HG03139 (cell line): ENCODE results near the gene CHST12.
A peak's percentile ranks its signal among the peaks of the same experiment; 100 is the strongest.

ENCODE experiments used
- ATAC-seq: cut with Tn5 transposase; IDR thresholded peaks from one replicate; pipeline ENCODE4 v1.9.1; 2021; ENCODE audit not compliant: unreplicated experiment

Gene CHST12

GRCh38 chr7:2433713-2434550 is 30.5 kb downstream of the CHST12 start:
- no peak for ATAC-seq

DNA sequence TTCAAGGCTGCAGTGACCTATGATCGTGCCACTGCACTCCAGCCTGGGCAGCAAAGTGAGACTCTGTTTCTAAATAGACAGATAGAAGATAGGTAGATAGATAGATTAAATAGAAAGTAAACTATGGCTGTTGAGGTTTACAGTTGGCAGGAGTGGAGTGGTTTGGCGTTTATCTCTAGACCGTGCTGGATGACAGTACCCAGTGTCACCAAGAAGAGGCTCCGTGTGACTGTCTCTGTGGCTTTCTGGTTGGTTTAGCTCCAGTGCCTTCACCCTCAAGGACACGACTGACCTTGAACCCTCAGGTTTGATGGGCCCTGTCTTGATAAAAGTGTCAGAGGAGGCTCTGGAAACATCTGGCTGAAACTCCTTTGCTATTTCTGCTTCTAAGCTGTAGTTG is 31.7 kb downstream of the CHST12 start:
- ATAC-seq, result no peak

DNA sequence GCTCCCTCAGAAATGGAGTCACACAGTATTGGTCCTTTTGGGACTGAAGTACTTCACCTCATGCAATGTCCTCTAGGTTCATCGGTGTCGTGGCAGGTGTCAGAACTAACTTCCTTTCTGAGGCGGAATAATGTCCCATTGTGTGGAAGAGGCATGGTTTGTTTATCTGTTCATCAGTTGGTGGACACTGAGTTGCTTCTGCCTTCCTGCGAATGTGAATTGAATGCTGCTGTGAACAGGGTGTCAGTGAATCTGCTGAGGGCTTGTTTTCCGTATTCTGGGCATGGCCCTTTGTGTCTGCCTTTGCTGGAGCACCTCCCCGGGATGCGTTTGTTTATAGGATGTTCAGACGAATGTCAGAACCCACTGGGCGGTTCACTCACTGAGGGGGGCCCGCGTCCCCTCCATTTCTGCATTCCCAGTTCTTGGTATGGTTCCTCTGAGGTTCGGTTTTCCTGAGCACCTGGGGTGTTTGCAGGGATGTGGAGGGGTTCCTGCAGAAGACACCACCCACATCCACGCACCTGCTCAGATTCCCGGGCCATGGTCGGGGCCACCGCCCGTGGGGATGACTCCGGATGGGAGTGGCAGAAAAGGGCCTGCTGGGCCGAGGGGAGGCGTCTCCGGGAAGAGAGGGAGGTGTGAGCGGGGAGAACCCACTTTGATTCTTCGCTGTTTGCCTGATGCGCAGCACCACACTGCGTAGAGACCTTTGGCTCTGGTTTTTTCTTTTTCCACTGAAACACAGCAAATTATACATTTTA is 33.1 kb downstream of the CHST12 start:
- ATAC-seq, result no peak

DNA sequence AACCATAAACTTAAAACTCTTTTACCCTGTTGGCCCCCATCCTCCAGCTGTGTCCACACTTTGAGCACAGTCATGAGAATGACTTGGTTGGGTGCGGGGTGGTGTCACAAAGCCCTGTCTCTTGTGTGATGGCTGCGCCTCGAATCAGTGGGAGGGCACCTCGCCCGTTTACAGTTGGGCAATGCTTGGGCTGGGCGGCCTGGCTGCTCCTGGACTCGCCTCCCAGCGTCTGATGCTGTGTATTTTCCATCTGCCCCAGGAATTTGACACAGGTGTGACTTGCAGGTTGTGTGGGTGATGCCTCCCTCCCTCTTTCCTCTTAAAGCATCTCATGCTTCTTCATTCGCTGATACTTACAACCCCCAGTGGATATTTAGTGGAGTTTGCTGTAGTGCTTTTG is 33.7 kb downstream of the CHST12 start:
- ATAC-seq, result no peak

DNA sequence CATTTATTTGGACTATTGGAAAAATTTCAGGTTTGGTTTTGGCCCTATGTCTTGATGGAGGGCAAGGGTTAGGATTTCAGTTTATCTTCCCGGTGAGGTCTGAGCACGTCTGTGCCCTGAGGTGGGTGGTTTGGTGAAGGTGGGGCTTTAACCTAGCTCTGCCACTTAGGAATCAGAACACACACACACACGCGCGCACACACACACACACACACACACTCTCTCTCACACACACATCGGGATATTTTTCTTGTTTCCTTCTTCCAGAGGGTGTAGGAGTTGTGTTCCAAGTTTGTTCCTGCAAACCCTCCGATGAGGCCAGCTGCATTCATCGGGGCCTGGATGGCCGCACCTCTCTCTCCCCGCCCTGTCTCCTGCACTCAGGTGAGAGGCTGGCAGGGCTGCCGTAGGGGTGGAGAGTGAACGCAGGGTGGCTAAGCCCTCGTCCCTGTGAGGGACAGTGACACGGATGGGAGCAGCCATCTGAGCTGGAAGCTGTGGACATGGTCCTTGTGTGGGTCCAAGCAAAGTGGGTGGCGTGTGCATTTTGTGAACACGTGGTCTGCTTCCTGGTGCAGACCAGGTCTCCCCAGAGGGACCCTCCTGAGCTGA is 34.2 kb downstream of the CHST12 start:
- ATAC-seq, result no peak

DNA sequence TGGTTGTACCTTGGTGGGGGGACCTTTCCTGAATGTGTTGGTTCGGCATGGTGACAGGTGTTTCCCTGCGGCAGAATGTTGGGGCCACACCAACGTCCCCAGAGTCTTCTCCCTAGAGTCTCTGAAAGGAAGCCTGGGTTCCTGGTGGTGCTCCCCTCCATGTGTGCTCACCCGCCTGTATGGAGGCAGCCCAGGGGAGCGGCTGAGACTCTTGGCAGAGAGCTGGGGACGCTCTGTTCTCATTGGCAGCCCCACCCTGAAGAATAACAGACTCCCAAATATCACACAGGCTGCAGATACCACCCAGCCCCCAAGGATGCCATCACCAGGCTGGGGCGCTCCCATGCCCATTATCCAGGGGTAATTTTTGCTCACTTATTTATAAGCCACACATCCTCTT is 34.8 kb downstream of the CHST12 start:
- ATAC-seq, result no peak

DNA sequence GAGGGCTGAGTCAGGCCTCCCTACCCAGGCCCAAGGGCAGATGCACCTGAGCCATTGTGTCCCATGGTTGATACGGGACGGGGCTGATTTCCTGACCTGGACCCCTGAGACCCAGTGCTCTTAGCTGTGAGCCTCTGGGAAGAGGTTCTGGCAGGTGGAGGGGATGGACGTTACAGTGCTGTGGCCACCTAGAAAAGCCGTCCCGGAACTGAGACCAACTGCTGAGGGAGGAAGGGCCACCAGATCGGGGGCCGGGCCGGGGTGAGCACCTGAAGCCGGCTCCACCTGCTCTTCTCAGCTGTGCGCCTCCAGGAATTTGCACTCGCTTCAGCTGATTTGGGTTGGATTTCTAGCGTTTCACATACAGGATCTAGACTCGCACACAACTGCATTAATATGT is 35.4 kb downstream of the CHST12 start:
- ATAC-seq, result no peak

- ATAC-seq, result no peak
These were observed 37.3 kb downstream of the CHST12 start for GRCh38 chr7:2440608-2441245.

- ATAC-seq, result no peak
These were observed 38.1 kb downstream of the CHST12 start for GRCh38 chr7:2441430-2442058.

GRCh38 chr7:2443491-2443890 is 40.1 kb downstream of the CHST12 start:
- no peak for ATAC-seq

- no peak for ATAC-seq
These were observed 41.1 kb downstream of the CHST12 start for GRCh38 chr7:2444476-2444875.

DNA sequence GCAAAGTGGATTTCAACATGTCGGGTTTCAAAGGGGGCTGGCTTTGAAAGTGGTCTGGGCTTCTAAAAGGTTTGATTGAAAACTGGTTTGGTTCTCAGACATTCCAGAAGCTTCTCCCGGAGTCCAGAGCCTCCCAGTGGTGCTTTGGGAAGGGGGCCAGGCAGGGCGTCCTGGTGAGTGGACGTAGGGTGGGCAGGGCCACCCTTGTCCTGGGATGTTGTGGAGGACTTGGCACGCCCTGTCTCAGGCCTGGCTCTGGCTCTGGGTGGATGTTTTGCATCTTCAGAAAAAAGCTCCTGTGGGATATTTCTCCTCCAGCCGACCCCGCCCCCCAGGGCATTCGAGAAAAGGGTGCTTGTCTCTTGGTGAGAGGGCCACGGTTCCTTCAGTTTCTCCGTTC is 41.6 kb downstream of the CHST12 start:
- no peak for ATAC-seq

DNA sequence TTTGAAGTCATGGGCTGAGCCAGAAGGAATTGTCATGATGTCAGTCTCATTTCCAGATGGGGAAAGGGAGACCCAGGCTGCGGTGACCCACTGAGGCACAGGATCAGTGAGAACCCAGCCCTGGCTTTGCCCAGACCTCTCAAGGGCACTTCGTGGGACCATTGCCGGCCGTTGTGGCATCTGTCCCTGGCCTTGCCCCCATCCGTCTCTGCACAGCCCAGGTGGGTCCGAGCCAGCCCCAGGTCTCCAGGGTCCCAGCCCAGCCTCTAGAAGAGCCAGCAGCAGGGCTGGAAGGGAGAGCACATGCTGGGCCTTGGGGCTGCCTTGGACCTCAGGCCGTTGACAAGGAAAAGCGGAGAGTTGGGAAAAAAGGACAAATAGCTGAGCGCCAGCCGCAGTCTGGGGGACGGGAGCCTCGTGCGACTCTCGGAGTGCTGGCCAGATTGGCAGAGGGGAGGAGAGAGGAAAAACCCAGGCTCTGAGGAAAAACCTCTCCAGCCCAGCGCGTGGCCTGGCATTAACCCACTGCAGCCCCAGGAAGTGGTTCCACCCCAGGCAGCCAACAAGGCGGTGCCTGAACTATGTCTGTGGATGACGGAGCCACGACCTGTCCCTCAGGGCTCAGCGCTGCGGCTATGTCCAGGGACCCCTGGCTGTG is 42.6 kb downstream of the CHST12 start:
- no peak for ATAC-seq

DNA sequence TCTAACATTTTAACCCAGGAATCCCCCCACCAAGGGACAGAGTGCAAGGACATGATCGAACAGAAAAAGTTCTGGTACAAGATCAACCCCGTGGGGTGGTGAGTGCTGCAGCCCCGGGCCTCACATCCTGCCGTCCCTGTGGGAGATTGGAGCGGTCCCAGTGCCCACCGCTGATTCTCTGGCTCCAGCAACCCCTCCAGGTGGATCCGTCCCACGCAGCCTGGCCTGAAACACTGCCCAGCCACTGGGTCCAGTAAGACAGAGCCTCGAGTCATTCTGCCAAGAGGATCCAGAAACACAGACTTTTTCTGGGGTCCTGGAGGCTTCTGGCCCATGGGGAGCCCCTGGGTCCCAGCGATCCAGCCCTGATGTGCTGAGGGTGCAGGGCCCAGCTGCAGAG is 43.3 kb downstream of the CHST12 start:
- ATAC-seq, result no peak

GRCh38 chr7:2450198-2451107 is 47.0 kb downstream of the CHST12 start:
- no peak for ATAC-seq

- ATAC-seq, result peak; percentile 63
These were observed 48.0 kb downstream of the CHST12 start for GRCh38 chr7:2451171-2452073.

DNA sequence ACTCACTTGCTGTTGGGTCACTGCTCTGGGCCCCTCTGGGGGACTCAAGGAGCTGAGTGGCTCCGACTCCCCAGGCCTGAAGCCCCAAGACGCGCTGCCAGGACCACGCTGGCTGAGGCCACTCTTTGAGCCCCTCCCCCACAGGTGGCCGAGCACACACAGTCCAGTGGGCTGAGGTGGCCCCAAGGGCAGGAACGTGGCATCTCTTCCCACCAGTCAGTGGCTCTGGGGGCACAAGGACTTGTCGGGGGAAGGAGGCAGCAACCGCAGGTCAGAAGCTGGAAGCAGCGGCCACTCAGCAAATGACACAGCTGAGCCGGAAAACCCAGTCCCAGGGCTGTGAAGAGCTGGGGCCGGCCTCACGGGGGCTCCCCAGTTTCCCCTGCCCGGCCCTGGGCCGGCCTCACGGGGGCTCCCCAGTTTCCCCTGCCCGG is 48.7 kb downstream of the CHST12 start:
- ATAC-seq, result peak; percentile 37

- ATAC-seq, result no peak
These were observed 49.3 kb downstream of the CHST12 start for GRCh38 chr7:2452643-2453270.
